Measurements from ENCODE around the gene COL5A1.

COL5A1 gene

DNA sequence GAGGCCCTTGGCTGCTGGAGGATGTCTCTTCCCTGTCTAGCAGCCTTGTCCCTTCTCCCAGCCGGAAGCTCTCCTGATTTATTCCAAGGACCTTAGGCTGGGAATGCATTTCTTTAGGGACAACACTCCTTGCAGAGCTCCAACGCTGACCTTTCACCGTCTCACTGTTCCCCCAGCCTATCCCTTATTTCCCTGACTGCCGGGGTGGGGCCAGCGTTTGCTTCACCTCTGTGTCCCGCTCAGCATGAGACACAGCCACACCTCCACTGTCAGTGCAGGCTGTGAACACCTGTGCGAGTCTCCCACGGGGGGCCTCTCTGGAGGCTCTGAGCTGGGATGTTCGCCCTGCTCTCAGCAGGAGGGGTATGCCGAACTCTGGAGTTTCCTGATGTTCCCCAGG, 132.8 kb downstream of the COL5A1 start:
- no peak for DNase-seq

DNA sequence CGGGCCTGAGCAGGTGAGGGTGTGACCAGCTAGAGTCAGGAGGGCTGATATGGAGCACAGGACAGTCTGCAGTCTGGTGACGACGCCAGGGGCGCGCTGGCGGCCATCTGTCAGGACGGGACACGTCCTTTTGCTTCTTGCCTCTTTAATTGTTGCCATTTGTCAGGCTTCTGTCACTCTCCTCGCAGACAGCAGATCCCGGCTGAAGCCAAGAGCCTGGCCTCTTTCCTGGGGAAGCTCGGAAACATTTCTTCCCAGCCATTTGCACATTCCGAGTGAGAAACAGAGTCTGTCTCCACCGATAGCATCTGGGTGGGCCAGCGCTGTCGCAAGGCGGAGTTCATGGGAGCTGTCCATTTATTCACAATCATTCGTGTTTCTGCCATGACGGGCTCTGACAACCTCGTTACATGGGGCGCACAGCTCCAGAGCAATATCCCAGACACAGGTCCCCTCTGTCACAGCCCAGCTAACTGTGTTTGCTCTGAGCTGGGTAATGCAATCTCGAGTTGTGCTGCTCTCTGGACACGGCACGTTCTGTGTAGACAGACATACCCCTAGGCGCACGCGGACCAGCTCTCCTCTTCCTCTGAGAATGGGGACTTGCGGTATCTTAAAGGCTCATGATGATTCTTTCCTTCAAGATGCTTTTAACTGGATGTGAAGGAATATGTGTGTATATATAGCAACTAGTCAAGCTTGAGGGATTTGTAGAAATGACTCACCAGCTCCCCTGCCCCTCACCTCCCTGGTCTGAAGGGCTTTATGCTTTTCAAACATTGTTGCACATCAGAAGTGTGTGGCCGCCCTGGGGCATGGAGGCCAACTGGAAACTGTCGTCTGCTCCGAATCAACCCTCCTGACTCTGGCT, 133.7 kb downstream of the COL5A1 start:
- DNase-seq = no peak

DNA sequence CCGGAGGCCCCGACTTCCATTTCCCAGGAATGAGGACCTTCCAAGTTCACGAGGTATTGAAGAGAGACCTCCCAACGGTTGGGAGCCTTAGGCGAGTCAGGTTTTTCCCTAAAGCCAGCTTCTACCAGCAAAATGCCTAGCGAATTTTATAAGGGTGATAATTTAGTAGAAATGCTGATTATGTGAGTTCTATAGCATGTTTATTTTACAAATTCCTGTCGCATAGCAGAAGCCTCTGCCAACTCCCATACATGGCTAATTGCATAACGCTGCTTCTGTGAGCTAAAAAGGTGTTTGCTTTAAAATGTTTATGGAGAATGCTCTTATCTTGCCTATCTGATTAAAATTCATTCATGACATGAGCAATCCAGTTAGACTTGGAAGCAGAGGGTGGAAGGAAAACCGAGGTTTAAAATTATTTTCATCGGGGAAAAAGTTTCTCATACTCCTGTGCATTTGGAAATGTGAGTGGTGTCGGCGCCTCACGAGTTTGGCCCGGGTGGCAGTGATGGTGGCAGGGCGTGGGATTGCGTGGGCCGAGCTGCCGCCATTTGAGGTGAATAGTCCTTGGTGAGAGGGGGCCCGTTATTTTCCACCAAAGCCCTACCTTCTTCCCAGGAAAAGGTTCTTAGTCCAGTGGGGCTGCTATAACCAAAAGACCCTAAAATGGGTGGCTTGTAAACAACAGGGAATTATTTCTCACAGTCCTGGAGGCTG, 134.6 kb downstream of the COL5A1 start:
- DNase-seq = no peak

DNA sequence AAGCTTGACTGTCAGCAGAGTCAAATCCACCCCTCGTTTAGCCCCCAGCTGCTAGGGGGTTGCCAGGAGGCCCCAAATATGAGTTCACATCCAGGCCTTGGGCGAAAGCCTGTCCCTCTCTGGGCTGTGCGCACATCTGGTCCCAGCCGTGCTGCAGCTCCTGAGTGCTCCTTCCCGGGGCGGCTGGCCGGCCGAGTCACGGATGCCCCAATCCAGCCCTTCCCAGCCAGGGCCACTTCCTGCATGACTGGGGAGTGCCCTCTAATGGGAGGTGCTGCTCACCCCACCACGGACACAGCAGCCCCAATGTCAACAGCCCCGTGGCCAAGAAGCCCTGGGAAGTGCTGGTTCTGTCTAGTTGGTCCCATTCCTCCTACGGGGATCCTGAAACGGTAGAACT, 135.6 kb downstream of the COL5A1 start:
- no peak for DNase-seq

DNA sequence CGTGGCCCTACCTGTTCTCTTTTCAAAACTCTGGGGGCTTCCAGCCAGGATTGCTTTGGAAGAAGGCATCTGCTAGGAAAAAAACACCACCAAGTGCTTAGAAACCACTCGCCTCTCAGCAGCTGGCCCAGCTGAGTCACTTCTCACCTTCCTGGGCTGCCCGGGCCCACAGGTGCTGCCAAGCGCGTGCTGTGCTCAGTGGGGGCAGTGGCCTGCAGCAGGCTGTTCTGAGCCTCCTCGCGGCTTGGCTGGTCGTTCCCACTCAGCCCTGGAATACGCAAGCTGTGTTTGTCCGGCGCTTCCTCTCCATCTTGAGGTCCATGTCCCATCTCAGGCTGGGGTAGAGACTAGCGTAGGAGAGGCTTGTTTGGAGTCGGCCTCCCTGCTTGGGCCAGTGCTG, 136.6 kb downstream of the COL5A1 start:
- DNase-seq = no peak

DNA sequence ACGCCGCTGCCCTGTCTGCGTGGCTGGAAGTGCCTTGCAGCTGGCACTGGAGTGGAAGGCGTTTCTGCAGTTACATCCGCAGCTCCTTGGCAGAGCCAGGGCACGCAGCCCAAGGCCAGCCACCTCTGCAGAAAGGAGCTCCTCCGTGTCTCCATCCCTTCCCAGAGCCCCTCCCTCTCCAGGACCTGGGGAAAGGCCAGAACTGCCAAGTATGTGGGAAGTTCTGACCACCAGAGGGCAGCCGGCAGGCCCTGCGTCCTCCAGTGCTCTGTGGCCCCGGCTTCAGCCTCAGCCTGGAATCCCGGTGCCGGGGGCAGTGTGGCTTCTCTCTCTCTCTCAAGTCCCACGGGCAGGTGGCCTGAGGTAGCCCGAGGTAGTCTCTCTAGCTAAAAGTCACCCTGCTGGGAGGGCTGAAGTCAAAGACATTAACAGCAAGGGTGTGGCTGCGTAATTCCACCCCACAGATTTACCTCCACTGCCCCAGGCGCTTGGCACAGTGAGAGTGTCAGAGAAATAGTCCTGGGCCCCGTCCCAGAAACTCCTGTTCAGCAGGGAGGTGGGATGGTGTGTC, 137.3 kb downstream of the COL5A1 start:
- DNase-seq = no peak

DNA sequence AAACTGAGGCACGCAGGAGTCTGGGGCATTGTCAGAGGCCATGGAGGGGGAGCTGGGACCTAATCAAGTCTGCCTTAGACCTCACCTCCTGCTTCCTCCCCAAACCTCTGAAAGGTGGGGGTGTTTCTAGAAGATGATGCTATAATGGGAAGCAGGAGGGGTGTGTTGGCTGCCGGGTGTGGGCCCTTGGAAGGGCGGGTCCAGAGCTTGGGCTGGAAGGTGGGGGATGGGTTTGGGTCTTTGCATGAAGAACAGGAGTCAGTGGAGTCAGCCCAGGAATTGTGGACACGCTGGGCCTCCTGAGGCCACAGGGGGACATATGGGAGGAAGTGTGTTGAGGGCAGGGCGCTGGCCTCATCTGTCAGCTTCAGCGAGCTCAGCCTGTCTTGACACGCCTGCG, 138.0 kb downstream of the COL5A1 start:
- no peak for DNase-seq

DNA sequence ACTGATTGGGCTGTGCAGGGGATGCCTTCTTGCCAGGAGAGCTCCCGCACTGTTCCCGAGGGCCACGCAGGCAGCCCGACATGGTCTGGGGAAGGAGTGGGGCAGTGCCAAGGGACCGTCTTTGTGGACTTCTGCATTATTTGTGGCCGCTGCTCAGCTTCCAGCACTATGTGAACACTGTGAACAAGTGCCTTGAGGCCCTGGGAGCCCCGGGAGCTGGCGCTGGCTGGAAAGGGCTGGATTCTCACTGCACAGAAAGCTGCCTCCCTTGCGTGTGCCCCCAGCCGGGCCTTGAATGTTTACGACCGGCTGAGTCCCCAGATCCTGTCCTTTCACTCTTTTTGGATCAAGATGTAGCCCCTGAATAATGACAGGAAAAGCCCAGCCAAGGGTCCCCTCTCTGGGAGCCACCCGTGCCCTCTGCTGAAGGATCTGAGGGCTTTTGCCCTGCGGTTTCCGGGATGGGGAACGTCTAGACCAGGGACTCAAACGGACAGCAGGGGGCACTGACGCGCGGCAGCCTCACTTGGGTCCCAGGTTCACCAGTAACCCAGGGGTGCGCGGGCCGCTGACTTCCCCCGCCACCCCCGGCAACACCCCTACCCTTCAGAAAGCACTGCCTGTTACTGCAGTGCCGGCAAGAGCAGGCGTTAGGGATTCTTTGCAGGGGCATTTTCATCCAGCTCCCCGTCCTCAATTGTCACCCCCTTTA, 140.1 kb downstream of the COL5A1 start:
- no peak for DNase-seq

DNA sequence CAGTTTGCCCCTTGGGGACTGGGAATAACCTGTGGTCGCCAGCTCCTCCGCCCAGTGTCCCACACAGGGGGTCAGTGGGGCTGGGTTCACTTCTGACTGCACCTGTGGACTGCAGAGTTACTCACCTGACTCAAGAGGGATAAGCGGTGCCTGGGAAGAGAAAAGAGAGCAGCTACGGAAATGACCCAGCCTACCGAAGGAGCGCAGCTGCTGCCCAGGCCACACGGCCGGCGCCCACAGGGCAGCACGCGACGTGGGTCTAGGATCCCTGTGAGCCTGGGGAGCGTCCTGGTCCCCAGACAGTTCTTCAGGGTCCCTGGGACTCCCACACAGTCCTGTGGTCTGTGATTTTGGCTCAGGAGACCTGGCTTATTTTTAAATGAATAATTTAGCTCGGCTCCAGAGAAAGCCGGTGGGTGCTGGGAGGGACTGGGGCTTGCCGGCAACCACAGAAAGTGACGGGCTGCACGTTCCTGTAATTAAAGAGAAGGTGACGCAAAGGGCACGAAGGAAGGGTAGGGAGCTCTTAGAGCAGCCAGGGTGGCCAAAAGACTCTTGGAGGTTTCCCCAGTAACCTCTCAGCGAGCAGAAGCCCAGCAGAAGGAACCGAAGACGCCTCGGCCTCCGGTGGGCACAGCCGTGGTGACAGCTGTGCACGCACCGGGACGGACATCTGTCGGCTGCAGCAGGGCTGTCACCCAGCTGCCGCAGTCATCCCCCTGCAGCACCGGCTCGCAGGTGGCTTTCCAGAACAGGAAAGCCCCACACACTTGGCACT, 141.5 kb downstream of the COL5A1 start:
- DNase-seq = no peak

DNA sequence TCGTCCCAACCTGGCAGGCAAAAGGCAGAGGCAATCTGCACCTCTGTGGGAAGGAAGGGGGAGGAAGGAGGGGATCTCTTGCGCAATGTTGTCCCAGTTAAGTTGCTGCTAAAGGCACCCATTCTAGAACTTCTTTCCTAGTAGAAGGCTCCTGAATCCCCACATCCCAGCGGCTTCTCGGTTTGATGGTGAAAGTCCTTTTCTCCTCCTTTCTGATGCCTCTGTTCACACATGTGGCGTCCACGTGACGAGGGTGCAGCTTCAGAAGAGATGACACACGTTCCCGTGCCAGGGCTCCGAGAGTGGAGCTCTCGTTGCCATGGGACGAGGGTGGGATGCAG, 142.1 kb downstream of the COL5A1 start:
- no peak for DNase-seq

DNA sequence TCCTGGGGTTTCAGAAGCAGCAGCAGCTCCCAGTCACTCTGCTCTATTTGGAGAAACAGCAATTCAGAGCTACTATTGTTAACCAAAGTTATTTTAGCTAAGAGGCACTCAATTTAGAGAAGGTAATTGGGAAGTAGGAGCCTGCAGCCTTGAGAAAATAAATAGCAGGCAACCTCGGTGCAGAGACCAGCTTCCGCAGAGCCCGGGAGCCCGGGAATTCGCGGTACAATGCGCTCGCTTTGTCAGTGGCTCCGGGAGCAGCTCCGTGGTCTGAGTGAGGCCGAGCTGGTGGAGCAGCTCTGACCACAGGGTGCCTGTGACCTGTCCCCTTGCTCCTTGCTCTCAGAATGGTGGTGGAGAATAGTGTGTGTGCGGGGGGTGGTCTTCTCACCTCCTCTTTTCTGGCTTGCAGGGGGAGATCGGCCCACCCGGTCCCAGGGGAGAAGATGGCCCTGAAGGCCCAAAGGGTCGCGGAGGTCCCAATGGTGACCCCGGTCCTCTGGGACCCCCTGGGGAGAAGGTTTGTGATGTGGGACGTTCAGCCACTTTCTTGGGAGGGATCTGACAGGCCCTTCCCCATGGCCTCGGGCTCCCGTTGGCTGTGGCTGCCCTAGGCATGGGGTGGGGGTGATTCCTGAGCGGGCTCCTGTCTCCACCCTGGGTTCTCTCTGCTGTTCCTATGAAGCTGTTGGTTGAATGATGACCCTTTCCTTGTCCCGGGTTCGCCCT, 143.1 kb downstream of the COL5A1 start:
- DNase-seq = no peak

DNA sequence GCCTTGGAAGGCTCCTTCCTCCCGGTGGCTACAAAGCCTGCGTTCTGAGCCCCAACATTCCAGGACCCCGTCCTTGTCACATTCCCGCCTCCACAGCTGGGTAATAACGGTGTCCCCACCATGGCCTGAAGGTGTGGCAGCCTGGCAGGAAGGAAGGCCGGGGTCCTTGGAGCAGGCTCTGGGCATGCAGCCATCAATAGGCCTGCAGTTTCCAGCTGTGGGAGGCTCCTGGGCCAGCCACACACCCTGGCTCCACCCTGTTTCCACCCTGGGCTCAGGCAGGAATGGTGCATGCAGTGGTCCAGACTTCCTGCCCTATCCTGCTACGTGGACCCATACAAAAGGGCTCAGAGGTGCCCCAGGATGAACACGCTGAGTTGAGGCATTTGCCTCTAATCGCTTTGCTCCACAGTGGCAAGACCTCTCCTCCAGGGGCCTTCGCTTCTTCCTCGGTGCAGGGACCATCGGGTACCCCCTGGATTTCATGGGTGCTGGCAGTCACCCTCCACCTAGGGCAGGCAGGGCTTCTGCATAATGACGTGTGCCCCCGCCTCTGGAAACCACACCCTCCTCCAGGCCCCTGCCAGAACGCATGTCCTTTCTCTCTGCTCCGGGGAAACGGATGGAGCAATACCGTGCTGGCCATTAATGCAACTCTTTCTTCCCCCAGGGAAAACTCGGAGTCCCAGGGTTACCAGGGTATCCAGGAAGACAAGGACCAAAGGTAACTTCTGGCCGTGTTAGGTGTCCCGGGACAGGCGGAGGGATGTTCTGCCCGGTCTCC, 143.9 kb downstream of the COL5A1 start:
- DNase-seq = no peak

DNA sequence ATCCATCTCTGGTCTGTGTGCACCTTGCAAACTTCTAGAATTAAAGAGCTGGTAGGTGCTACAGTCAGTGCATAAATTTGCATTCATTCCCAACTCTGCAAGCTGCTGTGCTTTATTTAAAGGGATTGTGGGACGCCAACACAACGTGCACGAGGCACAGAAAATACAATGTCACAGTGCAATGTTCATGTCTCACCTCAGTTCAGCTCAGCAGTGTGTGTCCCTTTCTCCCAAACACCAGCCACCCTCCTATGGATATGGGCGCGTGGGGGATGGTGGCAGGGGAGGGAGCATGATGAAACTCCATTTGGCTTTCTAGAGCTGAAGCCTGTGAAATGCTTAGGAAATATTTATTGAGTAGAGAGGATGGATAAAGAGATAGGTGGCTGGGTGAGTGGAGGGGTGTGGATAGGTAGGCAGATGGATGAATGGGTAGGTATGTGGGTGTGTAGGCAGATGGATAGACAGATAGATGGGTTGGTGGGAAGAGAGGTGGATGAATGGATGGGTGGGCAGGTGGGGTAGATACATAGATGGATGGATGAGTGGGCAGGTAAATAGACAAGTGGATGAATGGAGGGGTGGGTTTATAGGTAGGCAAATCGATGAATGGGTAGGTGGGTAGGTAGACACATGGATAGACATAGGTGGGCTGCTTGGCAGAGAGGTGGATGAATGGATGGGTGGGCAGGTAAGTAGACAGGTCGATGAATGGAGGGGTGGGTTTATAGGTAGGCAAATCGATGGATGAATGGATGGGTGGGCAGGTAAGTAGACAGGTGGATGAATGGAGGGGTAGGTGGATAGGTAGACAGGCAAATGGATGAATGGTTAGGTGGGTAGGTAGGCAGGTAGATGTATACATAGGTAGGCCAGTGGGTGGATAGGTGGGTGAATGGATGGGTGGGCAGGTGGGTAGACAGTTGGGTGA, 146.3 kb downstream of the COL5A1 start:
- DNase-seq = no peak

DNA sequence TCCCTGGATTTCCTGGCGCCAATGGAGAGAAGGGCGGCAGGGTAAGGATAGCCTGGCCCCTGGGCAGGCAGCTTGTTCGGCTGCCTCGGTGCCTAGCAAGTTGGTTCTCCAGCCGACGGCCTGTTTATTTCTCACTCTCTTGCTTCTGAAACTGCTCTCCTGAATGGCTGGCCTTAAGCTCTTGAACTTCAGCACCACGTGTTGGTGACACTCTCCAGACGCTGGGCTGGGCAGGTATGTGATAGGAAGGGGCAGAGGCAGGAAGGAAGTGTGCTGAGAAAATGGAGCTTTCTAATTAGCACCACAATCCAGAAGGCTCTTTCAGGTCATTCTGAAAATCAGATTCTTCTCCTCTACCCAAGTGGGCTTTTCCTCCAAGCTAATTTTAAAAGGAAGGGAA, 147.6 kb downstream of the COL5A1 start:
- no peak for DNase-seq

DNA sequence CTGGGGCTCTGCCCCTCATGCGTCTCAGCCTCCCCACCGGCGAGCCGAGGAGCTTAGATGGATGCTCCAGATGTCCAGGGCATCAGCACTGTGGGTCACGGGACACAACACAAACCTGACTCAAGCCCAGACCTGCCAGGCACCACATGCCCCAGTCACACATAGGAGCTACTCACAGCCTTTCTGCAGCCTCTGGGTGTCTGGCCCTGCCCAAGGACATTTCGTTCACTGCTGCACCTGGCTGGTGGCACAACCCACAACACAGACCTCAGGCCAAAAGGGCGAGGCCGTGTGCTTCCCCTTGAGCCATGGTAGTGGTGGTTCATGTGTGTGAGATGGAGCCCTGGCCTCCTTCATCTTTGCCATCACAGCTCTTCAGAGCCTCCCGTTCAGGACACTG, 149.4 kb downstream of the COL5A1 start:
- DNase-seq = no peak

DNA sequence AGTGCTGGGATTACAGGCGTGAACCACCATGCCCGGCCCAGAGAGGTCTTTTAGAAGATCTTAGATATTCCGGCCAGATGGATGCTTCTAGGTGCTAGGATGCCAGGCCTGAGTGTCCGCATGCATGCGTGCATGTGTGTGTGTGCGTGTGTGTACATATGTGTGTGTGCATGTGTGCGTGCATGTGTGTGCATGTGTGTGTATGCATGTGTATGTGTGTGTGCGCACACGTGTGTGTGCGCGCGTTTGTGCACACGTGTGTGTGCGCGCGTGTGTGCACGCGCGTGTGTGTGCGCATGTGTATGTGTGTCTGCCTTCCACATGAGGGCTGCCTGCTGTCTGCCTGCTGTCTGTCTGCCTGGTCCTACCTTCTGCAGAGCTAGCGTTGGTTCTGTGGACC, 151.0 kb downstream of the COL5A1 start:
- DNase-seq = no peak

DNA sequence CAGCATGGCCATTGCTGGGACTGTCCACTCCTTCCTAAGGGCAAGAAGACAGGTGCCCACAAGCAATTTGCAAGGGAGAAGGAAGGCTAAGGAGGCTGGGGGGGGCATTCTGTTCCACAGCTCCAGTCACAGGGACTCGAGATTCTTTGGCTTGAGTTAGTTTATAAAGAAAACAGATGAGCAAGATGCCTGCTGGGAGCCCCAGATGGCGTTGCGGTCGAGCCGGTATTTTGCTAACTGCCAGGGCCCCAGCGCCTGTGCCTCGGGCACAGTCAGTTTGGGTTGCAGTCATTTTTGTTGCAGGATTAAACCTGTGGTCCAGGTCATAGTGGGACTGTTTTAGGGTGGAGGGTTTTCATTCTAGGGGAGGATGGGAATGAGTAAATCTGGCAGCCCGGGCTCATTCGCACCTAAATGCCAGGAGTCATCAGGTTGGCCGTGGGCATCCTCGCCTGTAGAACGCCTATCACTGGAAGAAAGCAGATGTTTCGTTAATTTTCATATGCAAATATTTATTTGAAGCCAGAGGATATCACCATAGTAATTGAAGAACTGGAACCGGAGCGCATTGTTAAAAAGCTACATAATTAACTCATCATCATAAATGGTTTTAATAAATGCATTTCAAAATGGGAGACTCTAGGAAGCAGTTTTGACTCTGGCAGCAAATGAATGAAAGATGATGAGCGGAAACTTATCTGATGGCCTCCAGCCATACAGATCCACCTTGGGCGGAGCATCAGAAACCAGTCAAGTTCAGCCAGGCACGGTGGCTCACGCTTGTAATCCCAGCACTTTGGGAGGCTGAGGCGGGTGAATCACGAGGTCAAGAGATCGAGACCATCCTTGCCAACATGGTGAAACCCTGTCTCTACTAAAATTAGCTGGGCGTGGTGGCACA, 151.9 kb downstream of the COL5A1 start:
- no peak for DNase-seq

DNA sequence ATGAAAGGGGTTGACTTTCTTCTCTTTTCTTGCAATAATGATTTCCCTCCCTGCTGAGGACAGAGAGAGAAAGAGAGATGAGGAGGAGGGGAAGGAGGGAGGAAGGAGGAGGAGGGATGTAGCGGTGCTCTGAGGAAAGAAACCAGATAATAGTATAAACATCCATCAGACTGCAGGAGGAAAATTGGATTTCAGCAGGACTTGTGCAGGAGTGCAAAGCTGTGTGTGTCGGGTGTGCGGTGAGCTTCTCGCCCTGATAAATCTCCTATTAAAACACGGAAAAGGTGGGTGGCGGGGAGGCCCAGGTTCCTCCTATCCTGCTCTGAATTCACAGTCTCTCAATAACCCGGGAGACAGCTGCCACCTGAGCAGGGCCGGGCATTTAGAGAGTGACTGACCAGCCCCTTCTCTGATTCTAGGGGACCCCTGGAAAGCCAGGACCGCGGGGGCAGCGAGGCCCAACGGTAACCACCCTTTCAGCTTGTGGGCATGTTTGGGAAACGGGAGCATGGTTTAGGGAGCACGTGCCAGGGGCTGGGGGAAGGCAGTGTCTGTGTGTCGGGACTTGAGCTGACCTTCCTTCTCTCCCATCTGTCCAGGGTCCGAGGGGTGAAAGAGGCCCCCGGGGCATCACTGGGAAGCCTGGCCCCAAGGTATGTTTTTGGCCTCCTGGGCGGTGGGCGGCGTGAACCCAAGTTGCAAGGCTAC, 153.2 kb downstream of the COL5A1 start:
- no peak for DNase-seq

Measured in activated CD4-positive, alpha-beta T cell treated with anti-CD3 and anti-CD28 coated beads for 1 hour (primary cell).